T-helper 22 cell (primary cell): ENCODE measurements around the gene CEP164.

Experiments used
- DNase-seq: peaks from one replicate; pipeline ENCODE4 v3.0.0-alpha.2; 2020; ENCODE audit warnings: low read depth

The CEP164 gene

DNA sequence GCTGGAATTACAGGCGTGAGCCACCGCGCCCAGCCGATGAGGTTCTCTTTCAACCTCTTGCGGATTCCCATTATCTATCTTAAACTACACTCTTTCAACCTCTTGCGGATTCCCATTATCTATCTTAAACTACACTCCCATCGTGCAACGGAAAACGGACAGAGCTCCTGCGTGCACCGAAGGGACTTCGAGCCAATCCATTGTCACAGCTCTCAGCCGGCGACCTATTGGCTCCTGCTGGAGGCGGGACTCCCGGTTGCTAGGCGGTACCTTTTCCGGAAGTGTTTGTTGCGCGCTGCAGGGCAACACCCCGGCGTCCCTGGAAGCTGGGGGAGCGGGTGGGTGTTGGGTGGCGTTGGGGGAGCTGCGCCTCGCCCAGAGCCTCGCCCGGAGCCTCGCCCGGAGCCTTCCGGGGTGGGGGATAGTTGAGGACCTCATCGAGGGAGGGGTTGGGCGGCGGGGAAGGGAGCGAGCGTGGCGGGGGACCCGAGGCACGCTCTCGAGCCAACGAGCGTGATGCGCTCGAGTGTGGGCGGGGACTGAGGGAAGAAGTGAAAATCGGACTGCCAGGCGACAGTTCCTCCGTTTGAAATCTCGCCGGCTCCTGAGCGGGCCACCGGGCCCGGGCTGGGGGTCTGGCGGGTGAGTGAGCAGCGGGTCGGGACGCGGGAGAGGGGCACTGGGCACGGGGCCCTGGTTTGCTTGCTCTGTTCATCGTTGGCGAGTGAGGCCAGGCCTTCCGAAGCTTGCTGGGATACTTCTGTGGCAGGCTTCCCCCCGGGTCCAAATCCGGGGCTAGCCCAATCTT is at the start of gene CEP164:
TSS of gene CEP164 (plus strand) at position 288 of the 808 bp plus-strand sequence. CDS start 10,733 bp downstream, outside the sequence.
- DNase-seq, result peak; percentile 91

DNA sequence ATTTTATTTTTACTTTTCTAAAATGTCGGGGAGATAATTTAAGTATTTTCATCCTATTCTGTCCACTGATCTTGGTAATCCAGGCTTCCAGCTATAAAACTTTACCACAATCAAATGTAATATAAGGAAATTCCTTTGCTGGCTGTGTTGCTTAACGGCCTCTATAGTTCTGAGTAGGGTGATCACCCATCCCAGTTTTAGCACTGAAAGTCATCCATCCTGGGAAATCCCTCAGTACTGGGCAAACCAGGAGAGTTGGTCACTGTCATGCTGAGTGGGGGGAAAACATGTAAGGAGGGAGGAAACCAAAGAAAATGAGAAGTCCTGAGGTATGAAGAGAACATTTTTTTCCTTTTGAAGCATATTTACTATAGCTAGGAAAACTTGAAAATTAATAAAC is 49.3 kb upstream of the CEP164 start:
- DNase-seq, result no peak

DNA sequence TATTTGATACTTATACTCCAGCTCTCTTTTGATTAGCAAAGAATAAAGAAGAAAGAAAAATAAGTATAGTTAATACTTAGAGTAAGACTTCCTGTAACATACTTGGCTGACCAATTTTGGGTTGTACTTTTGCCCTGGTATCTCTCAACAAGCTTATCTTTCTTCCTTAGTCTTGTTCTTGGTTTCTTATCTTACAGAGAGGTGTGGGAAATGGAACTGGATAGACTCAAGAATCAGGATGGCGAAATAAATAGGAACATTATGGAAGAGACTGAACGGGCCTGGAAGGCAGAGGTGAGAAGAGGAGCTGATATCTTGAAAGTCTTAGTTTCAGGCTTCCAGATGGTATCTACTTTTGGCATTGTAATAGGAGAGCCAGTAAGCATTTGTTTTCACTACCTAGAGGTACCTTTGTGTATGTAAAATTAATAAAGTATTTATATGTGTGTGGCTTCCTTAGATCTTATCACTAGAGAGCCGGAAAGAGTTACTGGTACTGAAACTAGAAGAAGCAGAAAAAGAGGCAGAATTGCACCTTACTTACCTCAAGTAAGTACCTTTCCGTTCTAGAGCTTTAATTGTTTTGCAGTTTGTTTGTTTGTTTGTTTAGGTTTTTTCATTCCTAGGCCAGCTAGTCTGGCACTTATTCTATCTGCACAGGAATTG is 47.8 kb upstream of the CEP164 start:
- DNase-seq, result no peak

DNA sequence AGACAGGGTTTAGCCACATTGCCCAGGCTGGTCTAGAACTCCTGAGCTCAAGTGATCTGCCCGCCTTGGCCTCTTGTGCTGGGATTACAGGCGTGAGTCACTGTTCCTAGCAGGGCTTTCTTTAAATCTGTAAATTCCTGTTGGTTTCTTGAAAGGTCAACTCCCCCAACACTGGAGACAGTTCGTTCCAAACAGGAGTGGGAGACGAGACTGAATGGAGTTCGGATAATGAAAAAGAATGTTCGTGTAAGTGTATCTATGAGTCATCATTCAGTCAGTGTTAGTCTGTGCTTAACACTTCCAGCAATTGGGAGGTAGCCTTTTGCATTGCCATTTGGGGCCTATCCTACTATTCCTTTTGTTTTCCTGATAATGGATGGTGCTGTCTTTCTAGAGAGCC is 46.5 kb upstream of the CEP164 start:
- DNase-seq, result no peak

DNA sequence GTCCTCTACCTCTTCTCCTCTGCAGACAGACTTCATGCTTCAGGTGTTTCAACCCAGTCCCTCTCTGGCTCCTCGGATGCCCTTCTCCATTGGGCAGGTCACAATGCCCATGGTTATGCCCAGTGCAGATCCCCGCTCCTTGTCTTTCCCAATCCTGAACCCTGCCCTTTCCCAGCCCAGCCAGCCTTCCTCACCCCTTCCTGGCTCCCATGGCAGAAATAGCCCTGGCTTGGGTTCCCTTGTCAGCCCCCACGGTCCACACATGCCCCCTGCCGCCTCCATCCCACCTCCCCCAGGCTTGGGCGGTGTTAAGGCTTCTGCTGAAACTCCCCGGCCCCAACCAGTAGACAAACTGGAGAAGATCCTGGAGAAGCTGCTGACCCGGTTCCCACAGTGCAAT is 45.8 kb upstream of the CEP164 start:
- DNase-seq, result no peak

DNA sequence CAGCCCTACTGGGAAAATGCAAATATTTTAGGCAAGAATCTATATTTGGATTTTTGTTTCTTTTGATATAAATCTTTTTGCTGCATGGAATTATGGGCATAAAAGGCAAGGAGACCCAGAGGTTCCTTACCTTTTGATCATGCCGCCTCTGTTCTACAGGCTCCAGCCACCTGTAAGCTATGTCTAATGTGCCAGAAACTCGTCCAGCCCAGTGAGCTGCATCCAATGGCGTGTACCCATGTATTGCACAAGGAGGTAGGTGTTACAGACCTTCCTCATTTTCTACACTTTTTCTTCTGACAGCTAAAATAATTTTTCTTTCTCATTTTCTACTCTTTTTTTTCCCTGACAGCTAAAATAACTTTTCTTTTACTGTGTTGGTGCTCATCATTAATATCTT is 44.7 kb upstream of the CEP164 start:
- no peak for DNase-seq

DNA sequence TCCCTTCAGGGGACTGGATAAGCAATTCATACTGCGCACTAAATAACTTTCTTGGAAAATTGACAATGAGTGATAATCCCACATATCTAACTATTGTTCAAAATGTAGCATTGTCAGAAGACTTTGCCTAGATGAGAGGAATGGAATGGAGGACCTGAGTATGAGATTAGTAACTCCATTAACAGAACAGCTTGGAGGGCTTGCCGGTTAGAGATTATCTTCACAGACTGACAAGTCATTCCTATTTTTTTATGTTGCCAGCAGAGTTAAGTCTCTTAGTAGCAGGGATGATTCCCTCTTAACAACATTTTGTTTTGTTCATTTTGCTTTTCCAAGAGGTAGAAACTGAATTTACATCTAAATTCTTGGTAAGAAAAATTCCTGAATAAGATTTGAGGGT is 43.6 kb upstream of the CEP164 start:
- no peak for DNase-seq

DNA sequence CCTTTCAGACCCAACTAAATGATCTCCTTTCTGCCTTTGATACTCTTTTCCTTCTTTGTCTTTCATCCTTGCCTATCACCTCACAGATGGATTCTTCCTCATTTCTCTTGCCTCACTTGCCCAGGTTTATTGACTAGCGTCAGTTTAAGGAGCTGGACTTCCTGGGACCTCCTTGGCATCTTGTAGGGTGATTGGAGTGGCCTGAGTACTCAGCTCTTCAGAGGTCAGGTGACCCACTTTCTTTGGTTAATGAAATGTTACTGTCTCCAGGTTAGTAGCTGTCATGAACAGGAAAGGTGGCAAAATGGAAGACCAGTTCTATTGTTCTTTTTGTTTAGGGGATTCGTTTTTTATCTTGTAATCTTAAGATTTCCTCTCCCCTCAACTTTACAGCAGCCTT is 41.1 kb upstream of the CEP164 start:
- no peak for DNase-seq

DNA sequence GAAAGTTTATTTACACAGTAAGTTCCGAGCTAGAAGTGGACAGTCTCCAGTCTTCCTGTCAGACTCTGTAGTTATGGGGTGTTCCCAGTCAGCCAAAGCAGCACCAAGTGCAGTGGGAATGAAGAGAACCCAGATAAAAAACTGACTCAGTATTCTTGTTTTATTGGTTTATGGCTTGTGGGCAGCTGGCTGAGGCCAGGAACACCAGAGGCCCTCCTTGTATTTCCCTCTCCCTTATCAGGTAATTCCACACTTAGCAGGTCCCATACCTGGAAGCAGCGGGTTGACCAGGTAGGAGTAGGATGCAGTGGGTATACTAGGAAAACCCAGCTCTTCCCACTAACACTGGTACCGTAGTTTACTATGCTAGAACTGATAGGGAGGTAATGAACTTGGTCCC is 40.0 kb upstream of the CEP164 start:
- DNase-seq, result no peak

DNA sequence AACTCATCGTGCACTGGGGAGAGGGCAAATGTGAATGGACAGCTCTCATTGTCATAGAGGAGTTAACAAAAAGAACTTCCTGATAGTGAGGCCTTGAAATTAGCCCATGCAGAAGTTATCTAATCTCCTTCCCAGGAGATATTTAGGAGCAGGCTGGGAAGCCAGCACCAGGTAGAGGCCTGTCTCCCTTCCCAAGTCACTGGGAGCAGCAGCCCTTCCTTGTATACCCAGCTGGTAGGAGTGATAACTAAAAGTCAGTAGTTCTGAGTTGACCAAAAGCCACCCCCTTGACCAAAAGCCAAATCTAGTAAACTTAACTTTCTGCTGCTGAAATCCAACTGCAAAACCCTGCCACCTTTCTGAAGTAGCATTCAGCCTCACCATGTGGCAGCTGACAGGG is 37.9 kb upstream of the CEP164 start:
- DNase-seq, result no peak

DNA sequence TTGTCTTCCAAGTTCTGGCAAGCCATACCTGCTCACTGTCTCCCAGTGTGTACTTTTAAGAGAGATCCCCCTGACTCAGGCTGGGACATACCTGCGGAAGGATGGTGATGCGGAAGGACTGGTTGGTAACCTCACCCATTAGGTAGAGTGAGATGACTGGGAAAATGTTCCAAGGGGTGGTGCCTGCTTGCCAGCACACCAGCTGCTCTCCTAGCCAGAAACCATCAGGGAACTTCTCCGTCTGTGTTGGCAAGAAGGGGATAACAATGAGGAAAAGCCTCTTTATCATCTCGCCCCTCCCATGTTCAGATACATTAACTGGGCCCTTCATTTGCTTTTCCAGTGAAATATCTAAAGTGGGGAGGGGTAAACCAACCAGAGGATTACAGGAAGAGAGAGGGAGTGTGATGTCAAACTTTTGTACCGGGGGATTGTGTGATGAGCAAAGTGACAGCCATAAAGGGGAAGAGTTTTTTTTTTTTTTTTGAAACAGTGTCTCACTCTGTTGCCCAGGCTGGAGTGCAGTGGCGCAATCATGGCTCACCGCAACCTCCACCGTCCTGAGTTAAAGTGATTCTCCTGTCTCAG is 36.8 kb upstream of the CEP164 start, which contains the start of gene BACE1-AS:
TSS of gene BACE1-AS (plus strand) at position 538 of the 588 bp plus-strand sequence.
- no peak for DNase-seq

DNA sequence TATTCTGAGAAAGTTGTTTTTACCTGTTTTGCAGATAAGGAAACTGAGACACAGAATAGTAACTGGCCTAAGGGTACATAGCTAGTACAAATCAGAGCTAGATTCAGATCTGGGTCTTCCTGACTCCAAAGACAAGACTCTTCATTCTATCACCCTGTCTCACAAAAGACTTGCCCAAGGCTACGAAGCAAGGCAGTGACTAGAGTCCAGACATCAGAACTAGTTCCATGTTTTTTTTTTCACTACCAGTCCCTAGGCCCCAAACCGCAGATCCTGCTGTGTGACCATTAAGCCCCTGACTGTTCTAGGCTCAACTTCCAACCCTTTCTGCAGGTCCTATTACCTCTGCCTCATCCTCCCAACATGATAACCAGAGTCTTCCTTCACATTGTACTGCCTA is 35.0 kb upstream of the CEP164 start:
- DNase-seq, result no peak

DNA sequence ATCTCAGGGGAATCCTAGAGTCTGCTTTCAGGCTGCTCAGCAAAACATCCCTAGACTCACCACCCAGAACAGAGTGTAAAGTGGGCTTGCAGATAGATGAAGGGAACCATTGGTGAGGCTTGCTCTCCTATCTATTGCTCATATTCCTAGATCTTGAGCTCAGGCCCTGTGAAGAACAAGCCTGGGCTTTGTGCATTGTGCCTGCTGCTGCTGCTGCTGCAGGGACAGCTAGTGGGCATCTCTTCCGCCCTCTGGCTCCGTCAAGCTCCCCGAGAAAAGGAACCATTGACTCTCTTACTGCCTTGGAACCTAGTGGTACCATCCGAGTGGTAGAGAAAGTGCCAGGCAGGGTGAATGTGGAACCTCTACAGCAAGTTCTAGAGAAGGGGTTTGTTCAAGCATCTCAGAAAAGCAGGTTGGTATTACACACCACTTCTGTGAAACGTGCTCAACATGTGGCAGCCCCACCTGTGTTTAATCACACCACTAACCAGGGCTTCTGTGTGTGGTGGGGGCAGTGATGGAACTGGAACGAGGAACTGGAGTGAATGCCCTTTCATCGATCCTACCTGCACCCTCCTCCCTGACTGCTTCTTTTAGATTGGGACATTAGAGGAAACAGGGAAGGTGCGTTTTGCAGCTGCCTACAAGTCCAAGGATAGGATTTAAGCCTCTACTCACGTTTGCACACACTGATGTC is 32.1 kb upstream of the CEP164 start:
- DNase-seq, result no peak

DNA sequence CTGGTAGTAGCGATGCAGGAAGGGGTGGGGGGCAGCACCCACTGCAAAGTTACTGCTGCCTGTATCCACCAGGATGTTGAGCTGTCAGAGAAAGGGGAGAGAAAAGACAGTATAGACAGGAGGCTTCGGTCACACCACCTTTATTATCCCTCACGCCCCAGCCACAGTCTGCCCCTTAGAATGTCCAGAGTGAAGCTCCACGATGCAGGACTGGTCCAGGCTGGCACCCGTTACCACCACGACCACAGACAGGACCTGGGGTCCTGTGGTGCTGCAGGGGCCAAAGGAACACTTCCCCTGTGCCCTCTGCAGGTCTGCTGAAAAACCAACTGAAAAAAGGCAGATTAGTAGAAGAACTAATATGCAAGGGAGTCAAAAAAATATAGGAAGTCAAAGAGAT is 30.8 kb upstream of the CEP164 start:
- no peak for DNase-seq

DNA sequence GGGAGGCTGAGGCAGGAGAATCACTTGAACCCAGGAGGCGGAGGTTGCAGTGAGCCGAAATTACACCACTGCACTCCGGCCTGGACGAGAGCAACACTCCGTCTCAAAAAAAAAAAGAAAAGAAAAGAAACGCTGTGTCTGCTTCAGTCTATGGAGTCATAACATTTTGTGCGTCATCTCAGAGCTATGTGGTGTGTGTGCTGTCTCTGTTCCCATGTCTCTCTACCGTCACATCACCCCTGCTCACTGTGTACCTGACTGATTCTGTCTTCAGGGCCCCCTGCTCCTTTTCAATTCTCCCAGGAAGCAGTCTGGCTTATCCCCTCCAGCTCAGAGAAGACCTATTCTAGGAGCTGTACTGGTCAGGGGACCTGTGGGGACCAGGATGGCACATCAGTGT is 29.5 kb upstream of the CEP164 start:
- DNase-seq, result no peak

DNA sequence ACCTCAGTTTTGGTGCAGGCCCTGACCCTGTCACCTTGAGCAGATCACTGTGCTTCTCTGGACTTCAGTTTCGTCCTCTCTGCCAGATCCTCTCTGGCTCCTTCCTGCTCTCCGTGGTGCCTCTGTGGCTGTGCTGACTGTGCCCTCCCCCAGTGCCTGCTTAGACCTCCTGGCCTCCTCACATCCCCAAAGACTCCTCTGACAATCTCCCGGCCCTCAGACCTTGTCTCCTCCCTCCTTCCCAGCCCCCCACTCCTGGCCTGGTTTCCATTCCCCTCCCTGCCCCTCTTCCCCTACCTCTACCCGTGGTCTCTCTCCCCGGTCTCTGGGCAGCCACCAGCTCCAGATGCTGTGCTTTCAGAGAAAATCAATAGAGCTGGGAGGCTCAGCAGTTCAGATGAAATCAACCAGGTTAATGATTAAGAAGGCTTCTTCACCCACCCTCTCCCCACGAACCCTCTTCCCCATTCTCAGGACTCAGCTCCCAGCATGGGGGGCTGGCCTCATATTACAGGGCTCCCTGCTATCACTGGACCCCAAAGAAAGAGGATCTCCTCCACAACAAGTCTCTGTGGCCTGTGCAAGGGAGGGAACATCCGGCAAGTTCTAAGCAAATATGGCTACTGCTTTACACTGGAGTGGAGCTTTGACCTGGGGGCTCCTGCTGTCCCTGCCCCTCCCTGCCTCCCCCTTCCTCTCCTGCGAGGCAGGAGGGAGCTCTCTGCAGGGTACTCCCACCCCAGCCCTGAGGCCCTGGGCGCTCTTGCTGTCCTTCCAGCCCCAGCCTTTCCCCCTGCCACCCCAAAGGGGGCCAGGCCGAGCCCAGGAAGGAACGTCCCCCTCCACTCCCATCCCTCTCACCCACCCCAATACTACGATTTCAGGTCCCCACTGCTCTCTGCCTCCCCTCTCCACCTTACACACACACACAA is 28.0 kb upstream of the CEP164 start:
- no peak for DNase-seq

DNA sequence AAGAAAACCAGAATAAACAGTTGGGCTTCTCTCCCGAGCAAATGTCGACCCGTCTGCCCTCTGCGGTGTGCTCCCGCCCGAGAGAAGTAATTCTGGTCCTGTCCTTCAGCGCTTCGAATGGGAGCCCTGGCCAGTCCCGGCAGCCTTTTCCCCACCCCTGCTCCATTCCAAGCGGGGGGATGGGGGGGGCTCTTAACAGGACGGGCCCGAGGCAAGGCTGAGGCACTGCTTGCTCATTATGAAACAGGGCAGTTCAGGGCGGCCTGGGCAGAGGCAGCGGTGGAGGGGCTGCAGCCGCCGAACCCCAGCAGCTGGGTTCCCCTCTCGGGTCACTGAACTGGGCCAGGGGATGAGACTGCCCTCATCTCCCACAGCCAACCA is 27.4 kb upstream of the CEP164 start:
- DNase-seq, result no peak

DNA sequence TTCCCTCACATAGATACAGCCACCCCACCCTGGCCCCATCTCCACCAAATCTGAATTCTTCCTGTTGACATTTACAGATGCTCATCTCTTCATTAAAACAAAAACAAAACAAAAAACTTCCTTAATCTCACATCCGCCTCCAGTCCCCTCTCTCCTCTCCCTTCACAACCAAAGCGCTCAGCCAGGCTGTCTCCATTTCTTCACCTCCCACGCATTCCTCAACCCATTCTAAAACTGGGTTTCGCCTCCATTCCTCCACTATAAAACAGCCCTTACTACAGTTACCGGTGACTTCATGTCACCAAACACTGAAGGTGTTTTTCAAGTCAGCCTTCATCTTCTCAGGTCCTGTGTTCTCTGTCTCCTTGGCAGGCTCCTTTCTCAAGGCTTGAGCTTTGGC is 26.9 kb upstream of the CEP164 start:
- no peak for DNase-seq

DNA sequence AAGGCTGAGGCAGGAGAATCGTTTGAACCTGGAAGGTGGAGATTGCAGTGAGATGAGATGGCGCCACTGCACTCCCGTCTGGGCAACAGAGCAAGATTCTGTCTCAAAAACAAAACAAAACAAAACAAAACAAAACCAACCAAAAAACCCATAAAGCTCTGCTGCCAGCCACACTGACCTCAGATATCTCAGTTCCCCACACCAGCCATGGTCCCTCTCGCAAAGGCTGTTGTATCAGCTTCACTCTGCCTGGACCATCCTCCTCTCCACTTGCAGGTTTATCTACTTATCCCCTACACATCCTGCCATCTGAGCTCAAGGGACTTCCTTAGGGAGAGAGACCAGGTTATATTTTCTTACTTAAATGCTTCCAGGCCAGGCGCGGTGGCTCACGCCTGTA is 25.4 kb upstream of the CEP164 start:
- no peak for DNase-seq

DNA sequence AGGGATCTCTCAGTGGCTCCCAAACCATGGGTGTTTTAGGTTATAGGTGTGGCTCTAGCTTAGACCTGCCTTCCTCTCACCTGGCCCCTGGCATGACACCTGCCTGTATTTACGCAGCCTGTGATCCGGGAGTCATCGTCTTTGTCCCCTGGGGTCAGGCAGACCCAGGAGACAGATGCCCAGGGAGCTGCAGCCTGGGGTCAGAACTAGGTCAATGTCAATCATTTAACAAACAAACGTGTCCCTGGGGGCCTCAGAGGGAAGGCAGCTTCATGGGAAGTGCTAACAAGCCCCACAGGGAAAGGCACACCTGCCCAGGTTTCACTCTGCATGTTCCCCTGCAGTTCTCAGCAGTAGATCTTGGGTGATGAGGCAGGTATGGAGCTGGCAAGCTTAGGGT is 24.6 kb upstream of the CEP164 start:
- no peak for DNase-seq

DNA sequence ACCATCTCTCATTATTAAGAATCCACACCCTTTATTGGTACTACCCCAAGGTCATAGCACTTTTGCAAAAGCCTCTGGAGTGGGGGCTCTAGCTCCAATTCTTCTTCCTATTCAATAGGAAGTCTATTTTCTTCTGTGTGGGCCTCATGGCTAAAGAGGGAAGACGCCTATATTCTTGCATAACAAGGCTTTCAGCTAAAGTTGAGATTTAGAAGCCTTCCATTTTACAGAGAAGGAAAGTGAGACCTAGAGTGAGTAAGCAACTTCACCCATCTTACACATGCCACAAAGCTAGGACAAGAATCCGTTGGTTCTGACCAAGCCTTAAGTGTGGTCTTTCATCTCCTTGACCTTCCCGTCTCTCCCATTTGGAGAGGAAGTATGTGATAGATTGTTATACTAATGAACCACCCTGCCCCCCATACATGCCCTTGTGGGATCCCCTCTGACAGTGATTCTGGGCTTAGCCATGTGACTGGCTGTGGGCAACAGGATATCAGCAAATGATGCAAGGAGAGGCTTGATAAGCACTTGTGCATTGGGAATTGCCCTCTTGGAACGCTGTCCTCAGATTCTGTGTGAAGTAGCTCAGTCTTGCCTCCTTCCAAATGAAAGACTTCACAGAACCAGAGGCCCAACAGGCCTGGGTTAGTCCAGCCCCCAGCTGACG is 23.9 kb upstream of the CEP164 start:
- DNase-seq, result no peak
